HG03108 (cell line): ENCODE results near the gene CCDC27.

Experiments used
- ATAC-seq: cut with Tn5 transposase; IDR thresholded peaks from one replicate; pipeline ENCODE4 v1.9.1; 2021; ENCODE audit warnings: moderate library complexity; ENCODE audit not compliant: unreplicated experiment

The CCDC27 gene

DNA sequence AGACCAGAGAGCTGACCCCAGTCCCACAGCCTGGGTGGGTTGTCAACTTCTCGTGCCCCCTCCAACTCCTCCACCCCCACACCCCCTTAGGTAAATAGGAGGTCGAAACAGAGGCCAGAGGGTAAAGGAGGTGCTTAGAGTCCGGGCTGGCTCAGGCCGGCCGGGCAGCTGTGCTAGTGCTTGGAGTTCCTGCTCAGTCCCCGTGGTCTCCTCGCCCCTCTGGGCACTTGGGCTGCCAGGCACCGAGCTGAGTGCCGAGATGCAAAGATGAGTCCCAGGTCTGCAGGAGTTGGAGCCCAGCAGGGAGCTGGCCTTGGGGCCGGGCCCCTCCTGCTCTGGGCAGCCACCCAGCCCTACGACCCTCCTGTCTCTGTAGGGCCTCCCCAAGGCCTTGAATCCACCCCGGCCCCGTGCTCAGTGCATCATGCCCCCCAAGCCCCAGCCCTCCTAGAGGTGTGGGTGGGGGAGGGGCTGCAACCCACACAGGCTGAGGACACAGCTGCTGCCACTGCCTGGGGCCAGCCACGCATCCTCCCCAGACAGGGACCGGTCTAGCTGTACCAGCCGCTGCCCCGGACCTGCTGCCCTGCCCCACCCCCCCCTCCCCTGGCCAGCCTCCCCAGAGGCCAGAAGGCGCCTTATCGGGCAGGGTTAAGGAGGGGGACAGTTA lies 22.2 kb downstream of the CCDC27 start:
- ATAC-seq = no peak

DNA sequence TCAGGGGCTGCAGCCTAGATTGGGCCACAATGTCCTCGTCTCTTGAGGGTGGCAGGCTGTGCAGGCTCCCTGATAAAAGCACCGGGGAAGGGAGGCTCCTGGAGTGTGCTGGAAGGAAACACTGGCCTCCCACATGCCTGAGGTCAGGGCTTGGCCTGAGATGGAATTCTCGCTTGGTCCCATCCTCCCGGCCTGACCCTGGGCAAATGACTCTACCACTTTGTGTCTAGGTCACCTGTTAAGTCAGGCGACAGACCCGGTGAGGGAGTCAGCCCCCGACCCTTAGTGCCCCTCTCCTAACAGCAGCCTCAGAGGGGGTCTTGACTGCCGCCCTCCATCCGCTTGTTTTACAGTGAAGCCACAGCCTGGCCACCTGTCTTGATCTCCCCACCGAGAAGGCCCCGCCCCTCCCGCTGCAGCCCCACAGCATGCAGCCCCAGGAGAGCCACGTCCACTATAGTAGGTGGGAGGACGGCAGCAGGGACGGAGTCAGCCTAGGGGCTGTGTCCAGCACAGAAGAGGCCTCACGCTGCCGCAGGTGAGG lies 22.8 kb downstream of the CCDC27 start:
- ATAC-seq = no peak

DNA sequence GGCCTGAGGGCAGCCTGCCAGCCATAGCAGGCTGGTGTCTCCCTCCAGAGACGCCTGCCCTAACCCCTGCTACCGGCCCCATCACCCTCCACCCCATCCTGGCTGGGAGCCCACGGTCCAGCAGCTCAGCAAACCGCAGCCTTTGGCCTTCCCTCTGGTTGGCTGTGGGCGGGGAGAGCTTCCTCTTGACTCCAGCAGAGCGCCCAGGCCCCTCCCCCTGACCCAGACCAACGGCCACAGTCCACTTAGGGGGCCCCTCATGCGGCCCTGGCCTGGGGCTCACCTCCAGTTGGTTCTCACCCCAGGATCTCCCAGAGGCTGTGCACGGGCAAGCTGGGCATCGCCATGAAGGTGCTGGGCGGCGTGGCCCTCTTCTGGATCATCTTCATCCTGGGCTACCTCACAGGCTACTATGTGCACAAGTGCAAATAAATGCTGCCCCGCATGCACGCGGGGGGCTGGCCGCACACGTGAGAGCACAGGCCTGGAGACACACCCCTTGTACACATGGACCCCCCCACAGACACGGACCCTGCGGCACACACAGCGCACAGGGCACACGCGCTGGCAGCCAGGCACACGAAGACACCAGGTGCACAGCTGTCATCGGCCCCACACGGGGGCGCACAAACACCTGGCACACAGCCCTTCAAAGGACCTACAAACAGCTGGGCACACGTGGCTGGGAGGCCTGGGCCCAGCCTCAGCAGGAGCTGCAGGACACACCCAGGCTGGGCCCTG lies 23.4 kb downstream of the CCDC27 start:
- no peak for ATAC-seq

DNA sequence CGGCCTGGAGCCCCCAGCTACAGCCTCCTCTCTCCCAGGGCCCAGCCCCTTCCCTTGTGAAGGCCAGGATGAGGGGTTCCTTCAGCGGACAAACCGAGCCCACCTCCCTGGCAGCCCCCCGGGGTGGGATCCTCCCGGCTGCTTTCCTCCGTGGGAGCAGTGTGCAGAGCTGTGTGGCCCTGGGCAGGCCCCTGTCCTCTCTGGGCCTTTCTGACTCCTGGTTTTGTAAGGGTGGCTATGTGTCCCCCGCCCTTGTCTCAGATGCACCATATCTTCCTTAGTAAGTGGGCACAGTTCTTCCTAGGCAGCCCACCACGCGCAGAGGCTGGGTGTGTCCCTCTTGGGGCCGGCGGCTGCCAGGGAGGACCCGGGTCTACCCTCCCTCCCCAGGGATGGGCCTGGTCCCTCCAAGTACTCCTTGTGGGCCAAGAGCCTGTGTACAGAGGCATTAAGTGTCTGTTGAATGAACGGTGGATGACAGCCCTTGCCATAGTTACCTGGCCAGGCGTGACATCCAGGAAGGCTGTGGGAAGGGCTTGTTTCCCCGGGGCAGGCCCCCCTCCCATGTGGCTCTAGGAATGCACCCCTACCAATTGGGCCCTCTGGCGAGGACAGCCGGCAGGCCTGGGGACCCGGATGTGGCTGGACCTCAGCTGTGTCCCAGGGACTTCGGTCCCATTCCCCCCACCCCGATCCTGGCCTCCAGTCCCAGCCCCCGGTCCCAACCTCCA lies 24.1 kb downstream of the CCDC27 start:
- no peak for ATAC-seq

DNA sequence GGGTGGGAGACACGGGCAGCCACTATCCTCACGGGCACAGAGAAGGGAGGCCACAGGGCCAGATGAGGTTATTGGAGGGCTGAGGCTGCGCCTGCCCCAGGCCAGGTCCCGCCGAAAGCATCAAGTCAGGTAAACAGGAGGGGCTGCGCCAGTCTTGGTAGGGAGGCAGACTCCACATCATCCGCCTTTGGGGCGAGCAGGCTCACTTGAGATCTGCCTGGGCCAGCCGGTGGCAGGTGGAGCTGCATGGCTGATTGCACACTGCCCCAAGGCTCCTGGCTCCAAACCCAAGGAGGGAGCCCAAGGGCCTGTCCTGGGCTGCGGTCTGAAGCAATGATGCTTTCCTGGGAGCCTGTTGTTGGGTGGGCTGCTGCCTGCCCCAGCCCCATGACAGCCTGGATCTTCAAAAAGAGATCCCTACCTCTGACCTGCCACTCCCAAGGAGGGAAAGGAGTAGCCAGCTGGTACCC lies 24.9 kb downstream of the CCDC27 start:
- ATAC-seq = no peak

DNA sequence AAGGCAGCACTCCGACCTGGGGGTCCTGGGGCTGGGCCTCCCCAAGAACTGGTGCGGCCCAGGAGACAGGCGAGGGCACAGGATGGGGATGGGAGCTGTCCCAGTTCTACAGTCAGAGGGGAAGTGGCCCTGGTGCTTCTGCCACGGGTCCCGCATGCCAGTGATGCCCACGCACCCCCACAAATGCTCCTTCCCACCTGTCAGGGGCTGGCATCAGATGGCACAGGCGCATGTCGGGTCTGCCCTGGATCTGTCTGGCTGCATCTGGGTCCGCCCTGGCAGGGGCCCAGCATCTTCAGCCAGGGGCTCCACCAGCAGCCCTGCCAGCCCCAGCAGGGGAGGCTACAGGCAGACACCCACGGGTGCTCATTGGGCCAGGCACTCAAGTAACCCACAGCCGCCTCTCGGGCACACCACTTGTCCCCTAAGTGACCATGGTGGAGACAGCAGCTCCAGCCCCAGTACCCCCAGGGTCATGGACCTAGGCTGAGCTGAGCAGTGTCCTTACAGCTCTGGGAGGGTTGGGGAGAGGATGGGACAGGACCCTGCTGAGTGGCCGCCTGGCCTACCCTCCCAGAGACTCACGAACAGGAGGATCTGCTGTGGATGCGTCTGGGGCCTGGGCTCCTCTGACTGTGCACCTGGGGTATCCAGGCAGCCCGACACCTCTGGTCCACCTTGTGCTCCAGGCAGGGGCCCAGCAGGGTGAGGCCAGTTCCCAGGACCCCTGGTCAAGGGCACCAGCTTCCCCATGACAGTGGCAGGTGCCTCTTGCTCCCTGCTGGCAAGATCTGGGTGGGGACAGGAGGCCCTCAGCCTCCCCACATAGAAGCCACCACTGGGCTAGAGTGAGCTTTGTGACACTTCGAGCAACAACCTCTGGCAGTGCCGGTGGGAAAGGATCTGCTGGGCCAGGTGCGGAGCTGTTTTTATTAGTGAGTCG lies 25.7 kb downstream of the CCDC27 start:
- ATAC-seq = no peak

DNA sequence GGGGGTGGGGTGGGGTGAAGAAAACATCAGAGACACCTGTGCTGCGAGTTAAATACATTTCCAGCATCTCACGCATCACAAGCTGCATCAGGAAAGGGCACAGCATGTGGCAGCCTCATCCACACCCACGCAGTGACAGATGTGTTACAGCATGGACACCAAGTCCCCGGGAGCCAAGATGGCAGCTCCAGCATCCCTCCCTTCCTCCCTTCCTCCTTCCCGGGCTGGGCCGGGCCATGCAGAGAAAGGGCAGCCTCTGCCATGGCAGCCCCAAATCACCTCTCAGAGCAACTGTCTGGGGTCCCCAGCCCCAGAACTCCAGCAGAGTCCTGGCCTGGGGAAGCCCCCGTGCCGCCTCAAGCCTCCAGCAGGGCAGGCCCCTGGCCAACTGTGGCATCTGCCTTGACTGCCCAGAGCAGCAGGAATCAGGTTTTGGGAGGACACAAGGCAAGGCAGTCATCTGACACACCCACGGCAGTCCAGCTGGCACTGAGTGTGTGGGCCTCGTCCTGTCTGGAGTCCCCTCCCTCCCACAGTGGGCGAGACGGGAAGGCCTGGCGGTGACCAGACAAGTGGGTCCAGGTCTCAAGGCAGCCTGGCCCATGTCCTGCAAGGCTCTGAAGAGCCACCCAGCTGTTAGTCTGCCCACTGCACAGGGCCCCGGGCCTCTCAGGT lies 26.5 kb downstream of the CCDC27 start:
- no peak for ATAC-seq

DNA sequence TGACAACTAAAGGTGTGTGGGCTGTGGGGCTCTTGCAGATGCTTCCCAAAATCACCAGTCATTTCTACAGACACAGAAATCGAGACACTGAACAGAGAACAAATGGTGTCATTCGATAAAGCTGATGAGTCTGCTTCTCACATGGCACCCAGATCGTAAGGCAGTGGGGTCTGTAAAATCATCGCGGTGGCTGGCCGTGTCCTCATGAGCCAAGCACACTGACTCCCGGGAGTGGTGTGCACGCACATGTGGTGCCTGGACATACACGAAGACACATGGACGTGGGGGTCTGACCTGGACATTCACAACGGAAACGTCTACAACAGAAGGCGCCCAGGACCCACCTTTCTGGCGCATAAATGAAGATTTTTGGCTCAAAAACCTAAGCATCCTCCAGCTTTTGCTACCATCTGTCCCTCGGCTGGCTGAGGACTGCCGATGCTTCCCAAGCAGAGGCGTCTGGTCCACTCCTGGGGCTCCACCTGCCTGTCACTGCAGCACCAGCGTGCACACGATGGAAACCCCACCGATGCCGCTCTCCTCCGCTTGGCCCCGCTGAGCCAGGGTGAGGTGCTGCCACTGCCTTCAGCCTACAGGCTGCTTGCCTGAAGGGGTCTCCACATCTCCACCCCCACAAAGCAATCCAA lies 27.1 kb downstream of the CCDC27 start:
- no peak for ATAC-seq

DNA sequence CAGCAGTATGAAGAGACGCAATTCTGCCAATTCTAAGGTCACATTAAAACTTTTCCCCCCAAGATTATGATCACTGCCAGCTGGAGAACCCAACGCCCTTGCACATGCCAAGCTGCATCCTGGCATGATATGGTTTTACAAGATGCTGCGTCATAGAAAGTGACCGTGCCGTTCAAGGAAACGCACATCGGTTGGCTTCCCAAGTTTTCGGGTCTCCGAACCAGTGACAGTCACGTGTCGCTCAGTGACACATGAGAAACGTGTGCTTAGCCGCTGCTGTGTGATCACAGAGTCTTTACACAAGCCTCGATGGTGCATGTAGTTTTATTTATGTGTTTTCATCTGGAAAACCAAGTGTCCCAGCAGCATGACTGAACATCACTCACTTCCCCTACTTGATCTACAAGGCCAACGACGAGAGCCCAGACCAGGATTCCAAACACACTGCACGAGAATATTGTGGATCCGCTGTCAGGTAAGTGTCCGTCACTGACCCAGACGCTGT lies 27.7 kb downstream of the CCDC27 start:
- ATAC-seq = no peak

DNA sequence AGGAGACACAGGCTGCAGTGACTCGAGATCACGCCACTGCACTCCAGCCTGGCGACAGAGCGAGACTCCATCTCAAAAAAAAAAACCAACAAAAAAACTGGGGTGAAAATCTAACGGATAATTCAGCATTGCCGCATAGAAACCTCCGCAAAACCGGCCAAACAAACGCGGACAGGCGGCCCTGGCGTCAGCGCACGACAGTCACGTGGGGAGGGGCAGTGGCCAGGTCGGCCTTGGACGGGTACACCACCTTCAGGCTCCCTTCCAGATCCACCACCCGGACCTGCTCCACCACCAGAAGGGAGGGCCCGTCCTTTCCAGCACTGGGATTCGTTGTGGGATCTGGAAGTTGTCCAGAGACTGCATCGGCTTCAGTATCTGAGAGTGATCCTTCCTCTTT lies 28.7 kb downstream of the CCDC27 start:
- no peak for ATAC-seq

DNA sequence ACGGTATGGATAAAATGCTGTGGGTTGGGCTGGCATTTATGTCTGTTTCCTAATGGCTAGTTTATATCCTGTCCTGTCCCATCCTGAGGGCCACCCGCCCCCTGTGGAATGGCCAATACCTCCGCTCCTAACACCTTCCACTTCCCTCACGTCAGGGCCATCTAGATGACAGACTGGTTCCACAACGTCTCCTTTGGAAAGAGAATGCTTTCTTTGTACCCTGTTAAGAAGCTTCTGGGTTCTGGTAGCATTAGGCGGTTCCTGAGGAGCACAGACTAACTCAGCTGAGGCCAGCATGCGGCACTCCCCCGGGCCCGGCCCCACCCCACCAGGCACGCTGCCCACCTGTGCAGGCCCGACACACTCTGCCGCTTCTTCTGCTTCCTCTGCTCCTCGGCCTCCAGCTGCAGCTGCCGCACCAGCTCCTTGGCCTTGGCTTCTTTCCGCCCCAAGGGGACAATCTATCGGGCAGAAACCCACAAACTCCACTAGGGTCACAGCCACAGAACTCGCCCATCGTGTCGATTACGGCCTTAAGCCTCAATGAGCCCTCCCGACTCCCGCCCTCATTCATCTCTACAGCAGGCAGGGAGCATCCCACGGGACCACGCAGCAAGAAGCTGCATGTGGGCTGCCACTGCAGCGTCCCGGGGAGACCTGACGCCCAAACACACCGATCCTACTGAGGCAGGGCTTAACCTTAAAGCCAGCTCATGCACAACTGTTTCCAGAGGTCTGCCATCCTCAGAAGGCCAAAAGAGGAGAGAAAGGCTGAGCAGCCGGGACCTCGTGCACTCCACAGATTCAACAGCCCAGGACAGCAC lies 31.6 kb downstream of the CCDC27 start:
- ATAC-seq = no peak

DNA sequence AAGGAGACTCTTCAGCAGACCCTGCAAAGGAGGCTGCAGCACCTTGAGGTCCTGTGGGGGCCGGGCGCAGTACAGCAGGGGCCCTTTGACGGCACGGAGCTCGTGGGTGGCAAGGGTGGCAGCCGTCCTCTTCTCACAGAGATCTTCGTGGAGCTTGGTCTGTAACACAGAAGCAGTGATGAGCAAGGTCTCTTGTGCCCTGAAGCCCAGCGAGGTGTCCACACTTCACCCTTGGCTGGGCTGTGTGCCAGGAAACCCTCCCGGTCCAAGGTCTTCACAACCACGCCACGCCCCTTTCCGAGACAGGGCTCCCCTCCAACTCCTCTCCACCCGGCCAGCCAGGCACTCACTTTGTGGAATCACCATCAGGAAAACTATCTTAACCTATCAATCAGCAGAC lies 32.8 kb downstream of the CCDC27 start:
- ATAC-seq = no peak

DNA sequence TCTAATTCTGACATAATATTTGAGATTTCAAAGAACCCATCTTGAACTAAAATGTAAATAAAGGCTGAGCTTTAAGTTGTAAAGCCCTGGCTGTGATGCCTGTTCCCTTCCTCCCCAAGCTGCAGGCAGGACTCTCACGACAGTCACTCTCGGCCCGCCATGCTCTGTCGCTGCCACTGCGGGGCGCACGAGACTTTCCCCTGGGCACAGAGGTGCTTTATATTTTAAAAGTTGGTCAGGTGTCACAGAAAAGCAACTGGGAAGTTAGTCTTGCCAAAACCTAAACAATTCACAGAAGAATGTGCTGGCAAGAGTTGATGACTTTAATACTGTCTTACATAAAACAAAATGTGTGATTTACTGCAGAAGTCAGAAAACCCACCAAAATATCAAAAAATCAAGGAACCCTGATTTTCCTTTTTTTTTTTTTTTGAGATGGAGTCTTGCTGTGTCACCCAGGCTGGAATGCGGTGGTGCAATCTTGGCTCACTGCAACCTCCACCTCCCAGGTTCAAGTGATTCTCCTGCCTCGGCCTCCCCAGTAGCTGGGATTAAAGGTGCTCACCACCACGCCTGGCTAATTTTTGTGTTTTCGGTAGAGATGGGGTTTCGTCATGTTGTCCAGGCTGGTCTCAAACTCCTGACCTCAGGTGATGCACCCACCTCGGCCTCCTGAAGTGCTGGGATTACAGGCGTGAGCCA lies 33.4 kb downstream of the CCDC27 start:
- no peak for ATAC-seq

DNA sequence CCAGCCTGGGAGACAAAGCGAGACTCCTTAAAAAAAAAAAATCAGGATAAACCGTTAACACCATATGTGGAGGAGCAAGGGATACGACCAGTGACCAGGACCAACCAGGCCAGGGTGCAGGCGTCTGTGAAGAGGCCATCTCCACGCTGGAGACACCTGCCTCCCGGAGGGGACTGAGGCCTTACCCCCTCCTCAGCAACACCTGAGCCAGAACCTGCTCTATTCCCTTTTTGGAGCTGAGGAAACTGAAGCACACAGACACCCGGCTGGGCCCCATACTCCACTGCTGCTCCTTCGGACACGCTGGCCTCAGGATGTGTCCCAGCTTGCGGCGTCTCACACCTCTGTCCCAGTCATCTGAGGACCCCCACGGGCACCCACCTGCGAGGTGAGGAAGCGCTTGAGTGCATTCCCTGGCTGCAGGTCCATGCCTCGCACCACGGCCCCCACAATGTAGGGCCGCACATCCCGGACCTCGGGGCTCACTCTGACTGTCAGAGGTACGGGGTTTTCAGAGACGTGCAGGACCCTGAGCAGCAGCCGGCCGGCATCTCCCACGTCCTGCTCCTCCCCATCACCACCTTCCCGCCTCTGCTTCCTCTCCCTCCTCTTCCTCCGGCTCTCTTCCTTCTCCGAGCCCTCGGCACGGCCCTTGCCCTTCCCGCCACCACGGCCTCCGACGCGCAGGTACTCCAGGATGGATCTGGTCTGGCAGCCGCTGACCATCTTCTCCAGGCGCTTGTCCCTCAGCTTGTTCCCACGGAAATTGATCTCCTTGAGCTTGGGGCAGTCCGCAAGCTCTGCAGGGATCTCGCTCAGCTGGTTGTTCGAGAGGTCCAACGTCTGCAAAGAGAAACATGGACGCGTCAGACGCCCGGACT lies 34.5 kb downstream of the CCDC27 start:
- ATAC-seq = no peak

DNA sequence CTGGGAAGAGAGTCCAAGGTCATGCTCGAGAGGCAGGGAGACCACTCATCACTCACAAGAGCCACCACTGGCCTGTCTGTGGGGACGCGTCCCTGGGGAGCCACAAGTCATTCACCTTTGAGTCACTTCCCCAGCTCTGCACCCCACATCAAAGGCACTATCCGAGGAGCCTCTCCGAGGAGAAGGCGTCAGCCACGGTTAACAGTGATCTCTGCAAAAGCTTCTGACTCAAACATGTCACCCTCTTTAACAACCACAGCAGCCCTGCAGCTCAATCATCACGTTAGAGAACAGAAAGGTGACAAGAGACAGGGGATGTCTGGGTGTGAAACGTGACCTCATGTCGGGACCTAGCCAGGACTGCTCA lies 35.1 kb downstream of the CCDC27 start:
- ATAC-seq = no peak

DNA sequence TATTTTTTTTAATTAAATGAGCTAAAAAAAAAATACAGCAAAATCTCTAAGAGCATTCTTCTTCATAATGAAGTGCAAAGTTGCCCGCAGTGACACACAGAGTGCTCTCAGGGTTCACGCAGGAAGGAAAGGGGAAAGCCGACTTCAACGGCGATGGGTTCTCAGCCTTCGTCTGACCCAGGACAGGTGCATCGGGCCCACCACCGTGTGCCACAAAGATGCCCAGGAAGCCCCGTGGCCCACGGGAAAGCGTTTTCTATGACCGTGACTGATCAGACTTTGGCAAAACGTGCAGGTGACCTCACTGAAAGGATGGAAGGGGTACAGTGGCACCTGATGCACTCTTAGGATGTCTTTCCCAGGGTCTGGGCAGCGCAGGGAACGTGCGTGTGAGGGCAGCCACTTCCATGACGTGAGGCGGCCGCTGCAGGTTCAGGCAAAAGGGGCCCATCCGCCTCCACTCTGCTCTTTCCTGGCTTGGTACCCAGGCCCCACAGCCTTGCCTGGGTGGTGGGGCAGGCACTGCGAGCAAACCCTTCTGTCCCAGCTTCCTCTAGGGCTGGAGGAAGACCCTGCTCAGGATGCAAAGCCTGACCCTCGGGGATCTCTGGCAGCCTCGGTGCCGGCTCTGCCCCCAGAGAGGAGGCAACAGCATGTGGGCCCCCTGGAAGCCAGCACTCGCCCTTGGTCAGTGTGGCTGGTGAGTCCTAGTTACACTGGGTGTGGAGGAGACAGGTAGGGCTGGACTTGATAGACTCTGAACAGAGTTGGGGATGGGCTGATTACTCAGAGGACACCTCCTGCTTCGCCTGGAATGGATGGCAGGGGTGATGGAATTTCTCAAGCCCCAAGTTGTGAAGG lies 35.7 kb downstream of the CCDC27 start:
- ATAC-seq = no peak
